Mesenchymal stem cell (in vitro differentiated cells and primary cell): ENCODE measurements around the gene RTP5.

Experiments used
- DNase-seq: peaks from one replicate; pipeline ENCODE4 v3.0.0-alpha.2; 2013
- H2AFZ ChIP-seq: one replicate; pipeline ENCODE4 v1.6.1; 2013; ENCODE audit warnings: low read depth, mild to moderate bottlenecking, control low read depth, inconsistent platforms, low read length, moderate library complexity
- H2AK5ac ChIP-seq: 2 replicates; pipeline ENCODE4 v1.6.1; 2013; ENCODE audit warnings: low read length, moderate library complexity, mild to moderate bottlenecking, inconsistent platforms; ENCODE audit not compliant: severe bottlenecking
- H2BK120ac ChIP-seq: one replicate; pipeline ENCODE4 v1.6.1; 2013; ENCODE audit warnings: low read depth, mild to moderate bottlenecking, inconsistent platforms, low read length, moderate library complexity
- H2BK12ac ChIP-seq, 2 experiments: one replicate each; pipeline ENCODE4 v1.6.1; 2013; ENCODE audit warnings: inconsistent platforms in 2 of 2, low read length in 2 of 2, mild to moderate bottlenecking in 2 of 2, moderate library complexity in 2 of 2, control low read depth in 1 of 2
- H2BK15ac ChIP-seq: one replicate; pipeline ENCODE4 v1.6.1; 2013; ENCODE audit warnings: mild to moderate bottlenecking, low read depth, inconsistent platforms; ENCODE audit not compliant: poor library complexity, severe bottlenecking
- H2BK5ac ChIP-seq: 2 replicates; pipeline ENCODE4 v1.6.1; 2013; ENCODE audit warnings: low read depth, mild to moderate bottlenecking, low read length, control low read depth, inconsistent platforms; ENCODE audit not compliant: poor library complexity, severe bottlenecking
- H3K14ac ChIP-seq, 2 experiments: one replicate each; pipeline ENCODE4 v1.6.1; 2013; ENCODE audit warnings: inconsistent platforms in 2 of 2, low read length in 2 of 2, control low read depth in 1 of 2, mild to moderate bottlenecking in 1 of 2, moderate library complexity in 1 of 2
- H3K18ac ChIP-seq, 2 experiments: one replicate each; pipeline ENCODE4 v1.6.1; 2013; ENCODE audit warnings: inconsistent platforms in 2 of 2, low read length in 2 of 2, control low read depth in 1 of 2, low read depth in 1 of 2, mild to moderate bottlenecking in 1 of 2
- H3K23ac ChIP-seq, 2 experiments: one replicate each; pipeline ENCODE4 v1.6.1; 2013; ENCODE audit warnings: inconsistent platforms in 2 of 2, low read length in 2 of 2, mild to moderate bottlenecking in 2 of 2, moderate library complexity in 2 of 2, control low read depth in 1 of 2
- H3K27ac ChIP-seq: 2 replicates; pipeline ENCODE4 v1.5.1; 2013; ENCODE audit warnings: mild to moderate bottlenecking, moderate library complexity, low read length, control low read depth, inconsistent platforms; ENCODE audit not compliant: poor library complexity, severe bottlenecking
- H3K27me3 ChIP-seq, 2 experiments: 2 replicates each; pipeline versions ENCODE4 v1.6.1 to v1.7.0; 2013; ENCODE audit warnings: low read length in 2 of 2, mild to moderate bottlenecking in 2 of 2, moderate library complexity in 2 of 2, control low read depth in 1 of 2, inconsistent platforms in 1 of 2; ENCODE audit not compliant: control insufficient read depth in 1 of 2, insufficient read depth in 1 of 2
- H3K36me3 ChIP-seq, 2 experiments: 2 replicates each; pipeline versions ENCODE4 v1.6.1 to v1.7.0; 2013; ENCODE audit warnings: low read length in 2 of 2, control low read depth in 1 of 2, inconsistent platforms in 1 of 2, low read depth in 1 of 2, mild to moderate bottlenecking in 1 of 2; ENCODE audit not compliant: insufficient read depth in 2 of 2, control insufficient read depth in 1 of 2
- H3K4ac ChIP-seq, 2 experiments: one replicate each; pipeline ENCODE4 v1.6.1; 2013; ENCODE audit warnings: inconsistent platforms in 2 of 2, low read length in 2 of 2, mild to moderate bottlenecking in 2 of 2, moderate library complexity in 2 of 2, control low read depth in 1 of 2, low read depth in 1 of 2
- H3K4me1 ChIP-seq: 2 replicates; pipeline ENCODE4 v1.6.1; 2013; ENCODE audit warnings: low read depth, low read length, control low read depth; ENCODE audit not compliant: control insufficient read depth, insufficient read depth
- H3K4me2 ChIP-seq: 2 replicates; pipeline ENCODE4 v1.6.1; 2013; ENCODE audit warnings: low read length, mild to moderate bottlenecking, inconsistent platforms; ENCODE audit not compliant: poor library complexity, severe bottlenecking
- H3K4me3 ChIP-seq, 2 experiments: 2 replicates each; pipeline versions ENCODE4 v1.5.1 to v1.7.0; 2013; ENCODE audit warnings: low read length in 2 of 2, mild to moderate bottlenecking in 2 of 2, control low read depth in 1 of 2, low read depth in 1 of 2; ENCODE audit not compliant: insufficient read depth in 1 of 2
- H3K79me1 ChIP-seq: replicated peaks from 2 replicates; pipeline ENCODE4 v1.6.1; 2013; ENCODE audit warnings: mild to moderate bottlenecking, control low read depth, low read length, inconsistent platforms; ENCODE audit not compliant: poor library complexity, severe bottlenecking
- H3K9ac ChIP-seq: 2 replicates; pipeline ENCODE4 v1.7.0; 2013; ENCODE audit warnings: mild to moderate bottlenecking, low read length, moderate library complexity
- H3K9me3 ChIP-seq: 2 replicates; pipeline ENCODE4 v1.7.0; 2013; ENCODE audit warnings: mild to moderate bottlenecking, low read length; ENCODE audit not compliant: control insufficient read depth
- H4K8ac ChIP-seq: one replicate; pipeline ENCODE4 v1.6.1; 2013; ENCODE audit warnings: inconsistent platforms, mild to moderate bottlenecking, low read length, moderate library complexity
- H4K91ac ChIP-seq: one replicate; pipeline ENCODE4 v1.6.1; 2013; ENCODE audit warnings: mild to moderate bottlenecking, low read length, inconsistent platforms
- WGBS: methylation state at CpG from one replicate; pipeline ENCODE4 v1.1.7; 2013; ENCODE audit warnings: mixed read lengths; 5-methylcytosine and 5-hydroxymethylcytosine counted together

The RTP5 gene

DNA sequence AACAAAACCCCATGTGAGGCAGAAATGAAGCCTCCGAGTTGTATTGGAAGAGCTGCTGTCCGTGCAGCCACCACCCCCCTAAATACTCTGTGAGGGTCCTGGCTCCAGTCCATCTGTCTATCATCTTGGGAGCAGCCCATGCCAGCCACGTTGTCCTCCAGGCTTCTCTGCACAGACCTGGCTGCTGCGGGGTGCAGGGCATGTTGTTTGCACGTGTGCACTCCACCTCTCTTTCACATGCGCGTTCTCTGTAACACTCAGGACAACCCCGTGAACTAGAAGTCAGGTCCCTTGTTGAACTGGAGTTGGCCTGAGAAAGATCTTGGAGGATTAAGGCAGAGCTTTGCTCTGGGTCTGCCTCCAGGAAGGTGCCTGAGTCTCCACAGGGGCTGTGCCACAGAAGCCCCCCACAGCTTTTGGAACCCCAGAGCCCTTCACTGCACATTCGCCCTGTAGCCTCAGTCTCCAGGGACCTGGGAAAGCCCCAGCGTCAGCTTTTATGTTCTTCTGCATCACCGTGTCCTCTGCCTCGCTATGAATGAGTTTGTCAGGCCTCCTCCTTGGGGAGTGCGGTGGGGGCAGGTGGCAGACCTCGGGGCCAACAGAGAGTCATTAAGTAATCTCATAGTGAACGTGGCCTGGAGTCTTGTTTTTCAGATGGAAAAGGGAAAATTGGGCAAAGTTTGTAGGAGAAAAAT, 16.6 kb downstream of the RTP5 start:
- H3K79me1 ChIP-seq = no peaks in the 10 kb centered on the region
- no peak overlapping the region for H2BK5ac ChIP-seq
- 84% methylated on average over 15 of the region's 15 CpGs for WGBS
- H2BK12ac ChIP-seq = no peak overlapping the region
- no peaks in the 10 kb centered on the region for H3K27me3 ChIP-seq
- H3K9ac ChIP-seq = no peak overlapping the region
- no peak overlapping the region for H2BK15ac ChIP-seq
- H4K91ac ChIP-seq = no peak overlapping the region
- H3K18ac ChIP-seq = no peak overlapping the region
- no peak overlapping the region for H3K4me2 ChIP-seq
- no peak overlapping the region for H3K27ac ChIP-seq
- no peak overlapping the region for H2BK120ac ChIP-seq
- H3K4me3 ChIP-seq = no peak overlapping the region
- no peak for DNase-seq
- H3K23ac ChIP-seq = no peak overlapping the region
- H3K4me1 ChIP-seq = peaks cover 14% of the 10 kb centered on the region
- no peak overlapping the region for H3K4ac ChIP-seq
- H3K14ac ChIP-seq = no peak overlapping the region
- H2AFZ ChIP-seq = no peak overlapping the region
- H4K8ac ChIP-seq = no peak overlapping the region
- peaks cover 0 to 14% of the 10 kb centered on the region in 2 experiments for H3K36me3 ChIP-seq
- no peak overlapping the region for H2AK5ac ChIP-seq
- no peaks in the 10 kb centered on the region for H3K9me3 ChIP-seq

GRCh38 chr2:241886840-241887447, 17.4 kb downstream of the RTP5 start:
- Histone ChIP-seq H3K14ac (no peak overlapping the region), H4K8ac (no peak overlapping the region), H2BK12ac (no peak overlapping the region), H3K4me1 (peaks cover 5% of the 10 kb centered on the region), H2AK5ac (no peak overlapping the region), H3K27ac (no peak overlapping the region), H3K4me2 (no peak overlapping the region), H3K4ac (no peak overlapping the region), H2BK120ac (no peak overlapping the region), H2BK5ac (no peak overlapping the region), H3K9me3 (no peaks in the 10 kb centered on the region), H3K4me3 (no peak overlapping the region), H3K9ac (no peak overlapping the region), H3K23ac (no peak overlapping the region), H3K36me3 (peaks cover 0 to 16% of the 10 kb centered on the region in 2 experiments), H2BK15ac (no peak overlapping the region), H3K79me1 (no peaks in the 10 kb centered on the region), H4K91ac (no peak overlapping the region), H3K27me3 (no peaks in the 10 kb centered on the region), H2AFZ (no peak overlapping the region), H3K18ac (no peak overlapping the region)
- WGBS = 89% methylated on average over 19 of the region's 19 CpGs
- DNase-seq = no peak

GRCh38 chr2:241887806-241888522, 18.4 kb downstream of the RTP5 start:
- no peak overlapping the region for H3K27ac ChIP-seq
- no peak overlapping the region for H3K4me2 ChIP-seq
- no peak overlapping the region for H2BK120ac ChIP-seq
- H2BK5ac ChIP-seq = no peak overlapping the region
- H3K18ac ChIP-seq = no peak overlapping the region
- no peak overlapping the region for H4K8ac ChIP-seq
- H3K23ac ChIP-seq = no peak overlapping the region
- 93% methylated on average over 13 of the region's 24 CpGs for WGBS
- H3K4me1 ChIP-seq = peaks cover 2% of the 10 kb centered on the region
- H4K91ac ChIP-seq = no peak overlapping the region
- no peak for DNase-seq
- H2AK5ac ChIP-seq = no peak overlapping the region
- no peak overlapping the region for H2BK15ac ChIP-seq
- H3K36me3 ChIP-seq = peaks cover 0 to 16% of the 10 kb centered on the region in 2 experiments
- H3K27me3 ChIP-seq = no peaks in the 10 kb centered on the region
- no peak overlapping the region for H2AFZ ChIP-seq
- no peaks in the 10 kb centered on the region for H3K79me1 ChIP-seq
- H3K4me3 ChIP-seq = no peak overlapping the region
- H3K4ac ChIP-seq = no peak overlapping the region
- H3K9ac ChIP-seq = no peak overlapping the region
- H2BK12ac ChIP-seq = no peak overlapping the region
- H3K9me3 ChIP-seq = no peaks in the 10 kb centered on the region
- H3K14ac ChIP-seq = no peak overlapping the region

- H2AFZ ChIP-seq = no peak overlapping the region
- no peak overlapping the region for H2BK120ac ChIP-seq
- H2BK15ac ChIP-seq = no peak overlapping the region
- H4K91ac ChIP-seq = no peak overlapping the region
- no peak overlapping the region for H3K4me3 ChIP-seq
- H3K79me1 ChIP-seq = no peaks in the 10 kb centered on the region
- H2AK5ac ChIP-seq = no peak overlapping the region
- no peak overlapping the region for H2BK12ac ChIP-seq
- WGBS = 68% methylated on average over 4 of the region's 6 CpGs
- peaks cover 2% of the 10 kb centered on the region for H3K4me1 ChIP-seq
- no peak overlapping the region for H4K8ac ChIP-seq
- no peak overlapping the region for H3K23ac ChIP-seq
- H3K4me2 ChIP-seq = no peak overlapping the region
- no peak overlapping the region for H3K4ac ChIP-seq
- H3K18ac ChIP-seq = no peak overlapping the region
- no peak overlapping the region for H2BK5ac ChIP-seq
- peaks cover 0 to 16% of the 10 kb centered on the region in 2 experiments for H3K36me3 ChIP-seq
- H3K9me3 ChIP-seq = no peaks in the 10 kb centered on the region
- DNase-seq = no peak
- H3K27ac ChIP-seq = no peak overlapping the region
- H3K14ac ChIP-seq = no peak overlapping the region
- no peak overlapping the region for H3K9ac ChIP-seq
- no peaks in the 10 kb centered on the region for H3K27me3 ChIP-seq
Measured at GRCh38 chr2:241888641-241889040, 19.1 kb downstream of the RTP5 start.
